IMR-90 (cell line): ENCODE data around the gene ZDBF2. TPM values are rescaled to one million over a fixed set of nuclear protein-coding genes. Genes with fewer than 3 reads are reported as not detected.

Experiments used
- ATAC-seq: fragments of 200-7000 bp; cut with Tn5 transposase; 2 replicates; pipeline ENCODE4 v1.9.1; 2020; ENCODE audit warnings: low read depth, mild to moderate bottlenecking, moderate library complexity
- BruUV-seq: library from RNA; stranded (reverse); fragments of 400-500 nt; replicated peaks from 2 replicates; lab custom pipeline; 2021; lab: Mats Ljungman, UMichigan
- CTCF ChIA-PET: fragments of 300-600 bp; formaldehyde crosslinking; extraction: SDS; loops from one replicate; lab custom pipeline; 2021; ENCODE audit warnings: antibody characterized with exemption; lab: Yijun Ruan, JAX
- POLR2A ChIA-PET: fragments of 300-600 bp; sonication (Branson Sonifier 250); formaldehyde crosslinking; loops from one replicate; lab custom pipeline; 2022; ENCODE audit warnings: antibody characterized with exemption; ENCODE audit not compliant: unreplicated experiment; lab: Charles Lee
- DNase-seq: peaks from one replicate; pipeline ENCODE4 v3.0.0; 2013
- H2AFZ ChIP-seq: replicated peaks from 2 replicates; pipeline ENCODE3; 2013; ENCODE audit warnings: low read length, mild to moderate bottlenecking; ENCODE audit not compliant: poor library complexity
- H2AK5ac ChIP-seq: 2 replicates; pipeline ENCODE4 v1.6.1; 2013; ENCODE audit warnings: low read depth, low read length, inconsistent platforms
- H2AK9ac ChIP-seq: replicated peaks from 2 replicates; pipeline ENCODE3; 2013; ENCODE audit warnings: mild to moderate bottlenecking, low read depth, low read length, moderate library complexity; ENCODE audit not compliant: poor library complexity
- H2BK120ac ChIP-seq: 2 replicates; pipeline ENCODE4 v1.6.1; 2013; ENCODE audit warnings: low read depth, low read length, inconsistent platforms
- H2BK15ac ChIP-seq: 3 replicates; pipeline ENCODE4 v1.6.1; 2013; ENCODE audit warnings: low read depth, low read length, inconsistent platforms
- H2BK20ac ChIP-seq: 2 replicates; pipeline ENCODE4 v1.6.1; 2013; ENCODE audit warnings: low read depth, mild to moderate bottlenecking, inconsistent platforms, low read length, moderate library complexity
- H2BK5ac ChIP-seq: 2 replicates; pipeline ENCODE4 v1.6.1; 2013; ENCODE audit warnings: mild to moderate bottlenecking, low read depth, low read length, inconsistent platforms; ENCODE audit not compliant: poor library complexity, severe bottlenecking
- H3K14ac ChIP-seq: replicated peaks from 2 replicates; pipeline ENCODE4 v1.6.1; 2013; ENCODE audit warnings: low read depth, low read length, inconsistent platforms
- H3K18ac ChIP-seq: 2 replicates; pipeline ENCODE4 v1.6.1; 2013; ENCODE audit warnings: low read depth, low read length, control low read depth
- H3K23ac ChIP-seq: 2 replicates; pipeline ENCODE4 v1.6.1; 2013; ENCODE audit warnings: low read depth, low read length, inconsistent platforms
- H3K27ac ChIP-seq: 2 replicates; pipeline ENCODE4 v1.5.1; 2013; ENCODE audit warnings: mild to moderate bottlenecking, control low read depth, low read length; ENCODE audit not compliant: insufficient read depth
- H3K27me3 ChIP-seq: 2 replicates; pipeline ENCODE4 v1.6.1; 2013; ENCODE audit warnings: low read length; ENCODE audit not compliant: control insufficient read depth, insufficient read depth
- H3K36me3 ChIP-seq: 2 replicates; pipeline ENCODE4 v1.6.1; 2013; ENCODE audit warnings: low read length, mixed read lengths; ENCODE audit not compliant: control insufficient read depth, insufficient read depth
- H3K4ac ChIP-seq: 2 replicates; pipeline ENCODE4 v1.6.1; 2013; ENCODE audit warnings: low read depth, low read length, inconsistent platforms
- H3K4me1 ChIP-seq: 2 replicates; pipeline ENCODE4 v1.6.1; 2013; ENCODE audit warnings: low read length, mixed read lengths; ENCODE audit not compliant: control insufficient read depth, insufficient read depth
- H3K4me2 ChIP-seq: 2 replicates; pipeline ENCODE4 v1.6.1; 2013; ENCODE audit warnings: low read depth, mild to moderate bottlenecking, control low read depth, low read length, moderate library complexity
- H3K4me3 ChIP-seq: 2 replicates; pipeline ENCODE4 v1.5.1; 2013; ENCODE audit warnings: low read depth, mild to moderate bottlenecking, control low read depth, low read length, moderate library complexity; ENCODE audit not compliant: insufficient read depth
- H3K56ac ChIP-seq: 2 replicates; pipeline ENCODE4 v1.6.1; 2013; ENCODE audit warnings: low read length, inconsistent platforms; ENCODE audit not compliant: insufficient read depth; ENCODE audit errors: extremely low read depth
- H3K79me1 ChIP-seq, 2 experiments: 2 replicates each; pipeline ENCODE4 v1.6.1; 2013; ENCODE audit warnings: low read length in 2 of 2, inconsistent platforms in 1 of 2, low read depth in 1 of 2
- H3K9ac ChIP-seq: 2 replicates; pipeline ENCODE4 v1.6.1; 2013; ENCODE audit warnings: low read depth, low read length, control low read depth
- H3K9me1 ChIP-seq: 2 replicates; pipeline ENCODE4 v1.6.1; 2013; ENCODE audit warnings: low read length, inconsistent platforms; ENCODE audit not compliant: insufficient read depth
- H3K9me3 ChIP-seq: 2 replicates; pipeline ENCODE4 v1.6.1; 2013; ENCODE audit warnings: low read length; ENCODE audit not compliant: control insufficient read depth, insufficient read depth
- H4K20me1 ChIP-seq: 2 replicates; pipeline ENCODE4 v1.6.1; 2013; ENCODE audit warnings: low read length, inconsistent platforms; ENCODE audit not compliant: insufficient read depth
- H4K5ac ChIP-seq: 2 replicates; pipeline ENCODE4 v1.6.1; 2013; ENCODE audit warnings: mild to moderate bottlenecking, low read depth, low read length, control low read depth
- H4K8ac ChIP-seq, 2 experiments: 2 replicates each; pipeline ENCODE4 v1.6.1; 2013; ENCODE audit warnings: low read depth in 2 of 2, low read length in 2 of 2, control low read depth in 1 of 2, inconsistent platforms in 1 of 2
- H4K91ac ChIP-seq: 2 replicates; pipeline ENCODE4 v1.6.1; 2013; ENCODE audit warnings: low read depth, low read length, inconsistent platforms; ENCODE audit not compliant: insufficient read depth
- BHLHE40 ChIP-seq: fragments of 150-350 bp; IDR thresholded peaks from 2 replicates; pipeline ENCODE4 v1.6.1; 2016; ENCODE audit warnings: mild to moderate bottlenecking, low read depth, low read length
- CEBPB ChIP-seq: IDR thresholded peaks from 2 replicates; pipeline ENCODE4 v1.6.1; 2012; ENCODE audit warnings: low read depth, low read length, improper control_type of control experiment
- ELK1 ChIP-seq: fragments of 150-350 bp; IDR thresholded peaks from 2 replicates; pipeline ENCODE4 v1.6.1; 2016; ENCODE audit warnings: low read depth, mild to moderate bottlenecking, low read length, moderate library complexity, borderline replicate concordance
- FOS ChIP-seq: fragments of 150-350 bp; IDR thresholded peaks from 2 replicates; pipeline ENCODE4 v1.6.1; 2016; ENCODE audit warnings: low read depth, low read length
- MAFK ChIP-seq: IDR thresholded peaks from 2 replicates; pipeline ENCODE4 v1.6.1; 2012; ENCODE audit warnings: low read depth, low read length, improper control_type of control experiment
- MAZ ChIP-seq: IDR thresholded peaks from 2 replicates; pipeline ENCODE4 v1.6.1; 2012; ENCODE audit warnings: low read depth, mild to moderate bottlenecking, low read length, improper control_type of control experiment, moderate library complexity, borderline replicate concordance
- MXI1 ChIP-seq: IDR thresholded peaks from 2 replicates; pipeline ENCODE4 v1.6.1; 2012; ENCODE audit warnings: low read depth, mild to moderate bottlenecking, low read length, moderate library complexity, borderline replicate concordance
- NFE2L2 ChIP-seq: fragments of 150-350 bp; IDR thresholded peaks from 2 replicates; pipeline ENCODE4 v1.6.1; 2016; ENCODE audit warnings: low read depth, mild to moderate bottlenecking, low read length
- POLR2A ChIP-seq: IDR thresholded peaks from 2 replicates; pipeline ENCODE4 v1.6.1; 2012; ENCODE audit warnings: mild to moderate bottlenecking, low read depth, low read length
- RCOR1 ChIP-seq: IDR thresholded peaks from 2 replicates; pipeline ENCODE4 v1.6.1; 2012; ENCODE audit warnings: mild to moderate bottlenecking, low read length, improper control_type of control experiment; ENCODE audit not compliant: insufficient replicate concordance
- RFX5 ChIP-seq: IDR thresholded peaks from 2 replicates; pipeline ENCODE4 v1.8.0; 2012; ENCODE audit warnings: low read depth, mild to moderate bottlenecking, low read length, moderate library complexity
- SMC3 ChIP-seq: fragments of 150-350 bp; IDR thresholded peaks from 2 replicates; pipeline ENCODE4 v1.6.1; 2016; ENCODE audit warnings: low read depth, mild to moderate bottlenecking, antibody characterized with exemption, low read length, moderate library complexity
- USF2 ChIP-seq: fragments of 150-350 bp; IDR thresholded peaks from 2 replicates; pipeline ENCODE4 v1.6.1; 2017; ENCODE audit warnings: mild to moderate bottlenecking, antibody characterized with exemption, low read length, low read depth
- WGBS, 2 experiments: methylation state at CpG; one replicate each; pipeline versions ENCODE4 v1.1.5 to v1.1.7; 2013; ENCODE audit warnings: missing lambda C conversion rate in 2 of 2; ENCODE audit not compliant: insufficient read length in 1 of 2; ENCODE audit errors: extremely low coverage in 2 of 2; 5-methylcytosine and 5-hydroxymethylcytosine counted together
- dilution Hi-C: fragments of 300-500 bp; cut with HindIII; formaldehyde crosslinking; loops from one replicate; pipeline ENCODE4 v1.14.3; 2018; ENCODE audit warnings: low sequenced_read_pairs; ENCODE audit not compliant: unreplicated experiment
- in situ Hi-C: fragments of 300-500 bp; cut with MboI; formaldehyde crosslinking; loops from 3 replicates; pipeline ENCODE4 v1.14.3; 2019; ENCODE audit warnings: low sequenced_read_pairs, inconsistent platforms, mixed read lengths
- intact Hi-C: fragments of 100-400 bp; cut with micrococcal nuclease; formaldehyde crosslinking; loops from 2 replicates; pipeline ENCODE4 v1.10.0; 2022
- polyA plus RNA-seq, 3 experiments: library from polyadenylated mRNA; depleted of rRNA; stranded (reverse); fragments of >200 nt; gene quantifications; 2 replicates each; pipeline ENCODE4 v1.2.3, GENCODE V29; 2012; ENCODE audit warnings: low replicate concordance in 1 of 3
- total RNA-seq: library from RNA; depleted of rRNA; stranded (reverse); fragments of >200 nt; gene quantifications from 2 replicates; pipeline ENCODE4 v1.2.3, GENCODE V29; 2012

The ZDBF2 gene
- total and polyA plus RNA-seq, 2 of the 4 experiments (the other 2 are of a cell fraction): 1.9 to 10.2 TPM

GRCh38 chr2:206260188-206261012, 14.1 kb upstream of the ZDBF2 start (continued):
- TF ChIP-seq BHLHE40: no peak

- H3K18ac ChIP-seq: no peak overlapping the region
- H4K91ac ChIP-seq: no peak overlapping the region
- dilution Hi-C loops: no loop called here
- H3K27ac ChIP-seq: no peak overlapping the region
- no peaks in the 10 kb centered on the region for H3K4me1 ChIP-seq
- no peaks in the 10 kb centered on the region for H4K20me1 ChIP-seq
- H3K27me3 ChIP-seq: peaks cover 61% of the 10 kb centered on the region
- no peak overlapping the region for H3K4ac ChIP-seq
- no peak overlapping the region for H2AK9ac ChIP-seq
- H3K9ac ChIP-seq: no peak overlapping the region
- POLR2A ChIA-PET: no interaction called here
- intact Hi-C loops: no loop called here
- H3K79me1 ChIP-seq: no peaks in the 10 kb centered on the region
- CTCF ChIA-PET: no interaction called here
- in situ Hi-C loops: loop anchor here (10.0 kb wide), 1 partner anchor 99 kb away; no protein-coding TSS in a partner anchor
- H3K23ac ChIP-seq: no peak overlapping the region
- no peak overlapping the region for H2BK120ac ChIP-seq
- H4K5ac ChIP-seq: no peak overlapping the region
- H2AK5ac ChIP-seq: no peak overlapping the region
- no peak for DNase-seq
- no peaks in the 10 kb centered on the region for H3K9me3 ChIP-seq
- H2BK20ac ChIP-seq: no peak overlapping the region
- 30% methylated on average over 6 of the region's 21 CpGs; no CpG with 5 or more reads in 1 of the 2 experiments for WGBS, 2 experiments
- H3K14ac ChIP-seq: no peak overlapping the region
- BruUV-seq: no TSS peak
- H4K8ac ChIP-seq: no peak overlapping the region
- H2BK5ac ChIP-seq: no peak overlapping the region
- no peaks in the 10 kb centered on the region for H3K9me1 ChIP-seq
- H3K4me2 ChIP-seq: no peak overlapping the region
- no peak overlapping the region for H3K4me3 ChIP-seq
- no peak overlapping the region for H2AFZ ChIP-seq
- no peak overlapping the region for H2BK15ac ChIP-seq
- H3K56ac ChIP-seq: no peak overlapping the region
- no peak for ATAC-seq
- no peaks in the 10 kb centered on the region for H3K36me3 ChIP-seq
- TF ChIP-seq NFE2L2 (no peak), BHLHE40 (no peak), MAZ (no peak), USF2 (no peak), RFX5 (no peak), FOS (no peak), CEBPB (no peak), SMC3 (no peak), MAFK (no peak), ELK1 (no peak), MXI1 (no peak), RCOR1 (no peak), POLR2A (no peak)
Measured at GRCh38 chr2:206263959-206264603, 10.4 kb upstream of the ZDBF2 start.
